Esophagus muscularis mucosa (tissue), 4 donors: ENCODE data around the gene JSRP1.

Source experiments
- EP300 ChIP-seq: sonication (generic); formaldehyde crosslinking; IDR thresholded peaks from one replicate; pipeline ENCODE4 v1.6.1; 2017; ENCODE audit warnings: antibody characterized with exemption
- POLR2A ChIP-seq: fragments of 450-650 bp; IDR thresholded peaks from one replicate; pipeline ENCODE4 v1.6.1; 2017; ENCODE audit warnings: antibody characterized with exemption, moderate library complexity, mild to moderate bottlenecking, low read depth
- POLR2AphosphoS5 ChIP-seq, 2 donors: sonication (generic); formaldehyde crosslinking; IDR thresholded peaks; one replicate each; pipeline ENCODE4 v1.6.1; 2017; ENCODE audit warnings: antibody characterized with exemption in 2 of 2
- TF ChIP-seq, protein P1 (sequence below), 3 experiments: fragments of 200-600 bp in 2 of 3; fragments of 450-650 bp in 1 of 3; sonication (generic) in 2 of 3; IDR thresholded peaks; one replicate each; pipeline ENCODE4 v1.5.1; 2017 to 2019; ENCODE audit warnings: antibody characterized with exemption in 3 of 3, mild to moderate bottlenecking in 2 of 3, moderate library complexity in 1 of 3

DNA sequence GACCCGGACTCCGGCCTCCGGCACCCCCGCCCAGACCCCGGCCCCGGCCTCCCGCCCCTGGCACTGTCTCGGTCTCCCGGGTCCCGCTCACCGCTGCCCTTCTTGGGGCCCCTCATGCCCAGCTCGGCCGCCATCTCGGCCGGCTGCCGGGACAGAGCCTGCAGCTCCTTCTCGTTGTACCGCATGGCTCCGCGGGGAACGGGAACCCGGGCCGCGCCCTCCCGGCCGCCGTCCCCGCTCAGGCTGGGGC lies 20.2 kb downstream of the JSRP1 start:
- TF ChIP-seq, protein P1, sequence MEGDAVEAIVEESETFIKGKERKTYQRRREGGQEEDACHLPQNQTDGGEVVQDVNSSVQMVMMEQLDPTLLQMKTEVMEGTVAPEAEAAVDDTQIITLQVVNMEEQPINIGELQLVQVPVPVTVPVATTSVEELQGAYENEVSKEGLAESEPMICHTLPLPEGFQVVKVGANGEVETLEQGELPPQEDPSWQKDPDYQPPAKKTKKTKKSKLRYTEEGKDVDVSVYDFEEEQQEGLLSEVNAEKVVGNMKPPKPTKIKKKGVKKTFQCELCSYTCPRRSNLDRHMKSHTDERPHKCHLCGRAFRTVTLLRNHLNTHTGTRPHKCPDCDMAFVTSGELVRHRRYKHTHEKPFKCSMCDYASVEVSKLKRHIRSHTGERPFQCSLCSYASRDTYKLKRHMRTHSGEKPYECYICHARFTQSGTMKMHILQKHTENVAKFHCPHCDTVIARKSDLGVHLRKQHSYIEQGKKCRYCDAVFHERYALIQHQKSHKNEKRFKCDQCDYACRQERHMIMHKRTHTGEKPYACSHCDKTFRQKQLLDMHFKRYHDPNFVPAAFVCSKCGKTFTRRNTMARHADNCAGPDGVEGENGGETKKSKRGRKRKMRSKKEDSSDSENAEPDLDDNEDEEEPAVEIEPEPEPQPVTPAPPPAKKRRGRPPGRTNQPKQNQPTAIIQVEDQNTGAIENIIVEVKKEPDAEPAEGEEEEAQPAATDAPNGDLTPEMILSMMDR (IDR thresholded peaks at IDR 0.05): no peak
- TF ChIP-seq POLR2A (no peak), EP300 (no peak), POLR2AphosphoS5 (IDR thresholded peaks at IDR 0.05) (no peak)
